ENCODE data around the gene SP7. TPM values are rescaled to one million over a fixed set of nuclear protein-coding genes. Genes with fewer than 3 reads are reported as not detected.

The SP7 gene
- total and polyA plus RNA-seq, 9 of the 15 experiments (the other 6 are each of a cell fraction or from before 2014, with no cell fraction given) = 0.04 TPM; not detected in 8

GRCh38 chr12:53279283-53279869 lies 56.8 kb downstream of the SP7 start:
- Histone ChIP-seq H3K27me3 (ENCODE audit: control insufficient read depth in 2 of 2, insufficient read depth in 2 of 2, low read length in 2 of 2) (no peaks in the 10 kb centered on the region), H3K79me2 (ENCODE audit: control insufficient read depth, insufficient read depth, low read length) (no peaks in the 10 kb centered on the region), H2AFZ (ENCODE audit: low read depth, low read length) (no peak overlapping the region), H3K9ac (ENCODE audit: insufficient read depth in 1 of 2, low read depth in 2 of 2, low read length in 2 of 2) (peak overlapping the region in 1 of 2 experiments; percentile 65; a peak in 1 of 4 replicates), H3K4me2 (ENCODE audit: insufficient read depth, low read length) (no peak overlapping the region), H3K9me1 (ENCODE audit: control insufficient read depth, insufficient read depth, low read length) (no peaks in the 10 kb centered on the region), H3K4me1 (replicated peaks in 1 of 2; ENCODE audit: control insufficient read depth in 2 of 2, insufficient read depth in 2 of 2, low read length in 2 of 2) (no peaks in the 10 kb centered on the region), H3K9me3 (replicated peaks; ENCODE audit: control insufficient read depth, insufficient read depth, low read depth, low read length) (no peaks in the 10 kb centered on the region), H3K36me3 (ENCODE audit: control insufficient read depth, insufficient read depth, low read length) (peaks cover 93% of the 10 kb centered on the region), H3K27ac (ENCODE audit: extremely low read depth, low read depth, low read length) (no peak overlapping the region), H4K20me1 (replicated peaks; ENCODE audit: control insufficient read depth, insufficient read depth, low read length) (no peaks in the 10 kb centered on the region; the same call in 1 of the 2 replicates), H3K4me3 (no peak overlapping the region)
- POLR2A ChIA-PET = interaction anchor here (0.6 to 3.2 kb wide), 5 partner anchors 12 to 269 kb away, joined by 3 to 22 read pairs (median 3); partner anchors contain the start of gene ESPL1
- DNase-seq (ENCODE audit: extremely low read depth in 1 of 4, low spot score in 3 of 4) (no peak), ATAC-seq (no peak), FAIRE-seq (no peak)
- intact Hi-C loops (cut with micrococcal nuclease) (no loop called here), in situ Hi-C loops (cut with MboI) (no loop called here)
- no TSS peak for BruUV-seq (replicated peaks)
- WGBS (ENCODE audit: insufficient coverage, low coverage, missing lambda C conversion rate) = 68% methylated on average over 3 of the region's 3 CpGs
- CTCF ChIA-PET (ENCODE audit: low intra/inter-chr PET ratio) = no interaction called here
- TF ChIP-seq RFX5 (IDR thresholded peaks at IDR 0.05; ENCODE audit: low read depth, low read length) (no peak), CREB3L1 (IDR thresholded peaks at IDR 0.05; ENCODE audit: borderline replicate concordance, low read depth) (no peak), ZNF217 (CRISPR knock-in tag; IDR thresholded peaks at IDR 0.05) (no peak), ZNF23 (CRISPR knock-in tag; IDR thresholded peaks at IDR 0.05) (no peak), RAD51 (IDR thresholded peaks at IDR 0.05; ENCODE audit: borderline replicate concordance, low read depth) (no peak), LARP7 (IDR thresholded peaks at IDR 0.05) (no peak), CCNT2 (IDR thresholded peaks at IDR 0.05; ENCODE audit: borderline replicate concordance, extremely low read depth, insufficient read length, low read depth, low read length) (no peak), ETV6 (IDR thresholded peaks at IDR 0.05; ENCODE audit: borderline replicate concordance in 1 of 2, low read depth in 2 of 2, low read length in 1 of 2) (no peak), ETV6 (CRISPR knock-in tag; IDR thresholded peaks at IDR 0.05; ENCODE audit: borderline replicate concordance) (no peak), NELFE (IDR thresholded peaks at IDR 0.05; ENCODE audit: insufficient read depth, insufficient read length) (no peak), MAFK (IDR thresholded peaks at IDR 0.05; ENCODE audit: low read length) (no peak), MXD1 (CRISPR knock-in tag; IDR thresholded peaks at IDR 0.05; ENCODE audit: borderline replicate concordance, poor library complexity, severe bottlenecking) (no peak), CUX1 (CRISPR knock-in tag; IDR thresholded peaks at IDR 0.05) (no peak), ZNF282 (CRISPR knock-in tag; IDR thresholded peaks at IDR 0.05) (no peak), PURB (CRISPR knock-in tag; IDR thresholded peaks at IDR 0.05; ENCODE audit: low read depth) (no peak), ERF (CRISPR knock-in tag; IDR thresholded peaks at IDR 0.05) (no peak), CSDE1 (IDR thresholded peaks at IDR 0.05) (no peak)

Data from K562 (cell line).